Measurements from ENCODE around the gene SUCNR1.
"Not testable (repeated sequence)": the region's sequence is repeated elsewhere in the genome, so short reads cannot be mapped to it uniquely, and the experiment has no call there.

SUCNR1 gene, protein sequence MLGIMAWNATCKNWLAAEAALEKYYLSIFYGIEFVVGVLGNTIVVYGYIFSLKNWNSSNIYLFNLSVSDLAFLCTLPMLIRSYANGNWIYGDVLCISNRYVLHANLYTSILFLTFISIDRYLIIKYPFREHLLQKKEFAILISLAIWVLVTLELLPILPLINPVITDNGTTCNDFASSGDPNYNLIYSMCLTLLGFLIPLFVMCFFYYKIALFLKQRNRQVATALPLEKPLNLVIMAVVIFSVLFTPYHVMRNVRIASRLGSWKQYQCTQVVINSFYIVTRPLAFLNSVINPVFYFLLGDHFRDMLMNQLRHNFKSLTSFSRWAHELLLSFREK

DNA sequence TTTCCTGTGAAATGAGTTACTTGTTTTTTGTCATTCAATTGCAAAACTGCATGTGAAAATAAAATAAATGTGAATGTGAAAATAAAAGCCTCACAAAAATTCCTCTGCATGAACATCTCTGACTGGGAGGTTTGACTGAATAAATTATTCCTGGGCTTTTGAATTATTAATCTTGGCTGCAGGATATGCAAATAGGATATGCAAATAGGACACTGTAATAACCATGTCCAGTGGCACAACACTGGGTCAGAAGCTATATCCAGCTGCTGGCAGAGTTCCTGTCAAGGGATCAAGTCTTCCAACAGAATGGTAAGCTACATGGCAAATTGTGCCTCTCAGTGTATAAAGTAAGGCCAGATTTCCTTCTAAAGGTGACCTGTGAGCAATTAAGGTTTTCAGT is at the start of gene SUCNR1:
TSS of gene SUCNR1 (plus strand) at position 246 of the 400 bp plus-strand sequence. CDS start 6,250 bp downstream, outside the sequence.
- Histone ChIP-seq H3K27me3 (ENCODE audit: low read depth, low read length) (no peaks in the 10 kb centered on the region), H3K27ac (ENCODE audit: low read length) (no peak within 1 kb of the TSS), H3K9me3 (ENCODE audit: control insufficient read depth in 1 of 2, low read length in 2 of 2) (no peaks in the 10 kb centered on the region), H3K36me3 (ENCODE audit: control insufficient read depth in 1 of 2, insufficient read depth in 2 of 2, low read length in 2 of 2) (no peaks in the 10 kb centered on the region), H3K4me1 (ENCODE audit: control insufficient read depth in 1 of 2, insufficient read depth in 2 of 2, low read length in 2 of 2) (peaks cover 0 to 5% of the 10 kb centered on the region in 2 donors), H3K4me3 (ENCODE audit: low read depth in 1 of 2, low read length in 2 of 2) (no peak within 1 kb of the TSS)

DNA sequence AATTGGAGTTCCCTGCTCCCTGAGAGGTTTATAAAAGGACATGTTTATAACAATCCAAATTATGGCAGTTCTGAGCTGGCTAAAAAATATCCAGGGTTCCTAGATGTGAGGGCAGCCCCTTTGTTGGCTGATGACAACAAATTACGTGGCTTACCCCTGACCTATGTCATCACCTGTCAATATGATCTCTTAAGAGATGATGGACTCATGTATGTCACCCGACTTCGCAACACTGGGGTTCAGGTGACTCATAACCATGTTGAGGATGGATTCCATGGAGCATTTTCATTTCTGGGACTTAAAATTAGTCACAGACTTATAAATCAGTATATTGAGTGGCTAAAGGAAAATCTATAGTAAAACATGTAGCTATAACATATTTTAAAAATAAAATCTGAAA is 45.6 kb upstream of the SUCNR1 start:
- Histone ChIP-seq H3K27ac (ENCODE audit: low read length) (no peak overlapping the region), H3K27me3 (ENCODE audit: low read depth, low read length) (no peaks in the 10 kb centered on the region), H3K4me3 (ENCODE audit: low read depth in 1 of 2, low read length in 2 of 2) (no peak overlapping the region), H3K9me3 (ENCODE audit: control insufficient read depth in 1 of 2, low read length in 2 of 2) (no peaks in the 10 kb centered on the region), H3K36me3 (ENCODE audit: control insufficient read depth in 1 of 2, insufficient read depth in 2 of 2, low read length in 2 of 2) (no peaks in the 10 kb centered on the region), H3K4me1 (ENCODE audit: control insufficient read depth in 1 of 2, insufficient read depth in 2 of 2, low read length in 2 of 2) (no peaks in the 10 kb centered on the region)

DNA sequence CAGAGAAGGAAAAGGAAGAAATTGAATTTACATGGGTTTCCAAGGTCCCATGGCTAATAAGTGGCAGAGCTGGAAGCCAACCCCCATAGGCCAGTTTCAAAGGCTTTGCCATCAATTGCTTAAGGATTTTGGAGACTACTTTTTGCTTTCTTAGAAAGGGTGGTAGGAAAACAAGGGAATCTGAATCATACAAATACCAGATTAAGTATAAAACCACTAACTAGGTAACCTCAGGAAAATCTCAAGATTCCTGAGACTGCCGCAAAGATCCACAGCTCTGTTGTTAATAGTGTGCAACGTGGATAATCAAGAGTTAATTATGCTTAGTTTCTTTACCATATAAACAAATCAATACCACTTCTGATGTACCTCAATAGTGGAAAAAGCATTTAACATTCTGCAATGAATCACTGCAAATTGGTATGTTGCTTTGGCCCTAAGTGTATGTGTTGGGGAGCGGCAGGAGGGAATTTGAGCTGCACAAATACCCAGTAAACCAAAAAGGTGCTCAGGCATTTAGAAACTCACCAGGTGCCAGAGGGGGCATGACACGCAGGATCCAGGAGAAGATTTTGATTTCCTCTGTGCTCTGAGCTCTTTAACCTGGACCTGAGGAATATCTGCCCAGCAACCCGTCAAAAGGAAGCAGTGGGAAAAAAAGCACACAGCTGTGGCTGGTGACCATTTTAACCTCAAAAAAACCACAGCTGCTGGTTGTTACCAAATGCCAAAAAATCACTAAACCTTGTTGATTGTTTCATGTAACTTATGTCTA is 37.5 kb upstream of the SUCNR1 start:
- H3K27me3 ChIP-seq (ENCODE audit: low read depth, low read length), result no peaks in the 10 kb centered on the region
- no peaks in the 10 kb centered on the region for H3K36me3 ChIP-seq (ENCODE audit: control insufficient read depth in 1 of 2, insufficient read depth in 2 of 2, low read length in 2 of 2)
- H3K4me1 ChIP-seq (ENCODE audit: control insufficient read depth in 1 of 2, insufficient read depth in 2 of 2, low read length in 2 of 2), result peaks cover 0 to 7% of the 10 kb centered on the region in 2 donors
- no peak overlapping the region for H3K4me3 ChIP-seq (ENCODE audit: low read depth in 1 of 2, low read length in 2 of 2)
- no peaks in the 10 kb centered on the region for H3K9me3 ChIP-seq (ENCODE audit: control insufficient read depth in 1 of 2, low read length in 2 of 2)
- H3K27ac ChIP-seq (ENCODE audit: low read length), result no peak overlapping the region

DNA sequence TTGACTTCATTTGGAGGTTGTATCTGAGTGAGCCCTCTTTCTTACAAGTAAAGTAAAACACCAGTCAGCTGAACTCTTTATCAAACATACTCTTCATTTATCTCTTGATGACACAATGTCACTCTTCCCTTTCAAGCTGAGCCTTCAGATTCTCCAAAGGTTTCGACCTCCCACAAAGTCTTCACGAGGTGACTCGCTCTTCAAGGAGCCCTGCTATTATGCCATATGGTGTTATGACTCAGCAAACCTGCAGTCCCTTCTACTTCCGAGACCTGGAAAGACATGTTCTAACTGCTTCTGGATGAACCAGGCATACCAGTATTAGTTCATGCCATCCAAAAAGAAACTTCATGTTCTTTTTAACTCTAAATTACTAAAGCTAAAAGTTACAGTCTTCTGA is 36.4 kb upstream of the SUCNR1 start:
- no peaks in the 10 kb centered on the region for H3K27me3 ChIP-seq (ENCODE audit: low read depth, low read length)
- no peak overlapping the region for H3K27ac ChIP-seq (ENCODE audit: low read length)
- no peaks in the 10 kb centered on the region for H3K9me3 ChIP-seq (ENCODE audit: control insufficient read depth in 1 of 2, low read length in 2 of 2)
- H3K4me3 ChIP-seq (ENCODE audit: low read depth in 1 of 2, low read length in 2 of 2), result no peak overlapping the region
- no peaks in the 10 kb centered on the region for H3K36me3 ChIP-seq (ENCODE audit: control insufficient read depth in 1 of 2, insufficient read depth in 2 of 2, low read length in 2 of 2)
- H3K4me1 ChIP-seq (ENCODE audit: control insufficient read depth in 1 of 2, insufficient read depth in 2 of 2, low read length in 2 of 2), result peaks cover 0 to 7% of the 10 kb centered on the region in 2 donors

DNA sequence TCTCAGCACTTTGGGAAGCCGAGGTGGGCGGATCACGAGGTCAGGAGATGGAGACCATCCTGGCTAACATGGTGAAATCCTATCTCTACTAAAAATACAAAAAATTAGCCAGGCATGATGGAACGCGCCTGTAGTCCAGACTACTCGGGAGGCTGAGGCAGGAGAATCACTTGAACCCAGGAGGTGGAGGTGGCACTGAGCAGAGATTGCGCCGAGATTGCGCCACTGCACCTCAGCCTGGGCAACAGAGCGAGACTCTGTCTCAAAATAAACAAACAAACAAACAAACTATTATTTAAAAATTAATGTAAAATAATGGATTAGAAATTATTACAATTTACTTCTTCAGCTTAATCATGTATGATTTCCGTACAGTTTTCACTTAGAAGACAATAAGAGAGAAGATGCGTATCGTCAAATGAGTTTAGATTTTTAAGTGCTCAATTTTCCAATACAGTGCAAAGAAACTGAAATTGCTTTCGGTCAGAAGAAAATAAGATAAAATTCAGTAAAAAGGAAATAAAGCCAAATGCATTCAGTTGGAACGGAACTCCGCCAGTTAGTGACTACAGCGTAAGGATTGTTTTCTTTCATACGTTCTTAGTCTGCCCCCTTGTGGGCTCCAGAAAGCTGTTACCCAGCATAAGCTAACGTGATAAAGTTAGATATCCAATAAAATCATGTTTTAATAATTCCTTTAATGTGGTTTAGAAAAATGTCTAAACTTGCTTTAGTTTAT is 34.7 kb upstream of the SUCNR1 start:
- H3K27ac ChIP-seq (ENCODE audit: low read length), result no peak overlapping the region
- H3K4me3 ChIP-seq (ENCODE audit: low read depth in 1 of 2, low read length in 2 of 2), result peak overlapping the region in 1 of 2 donors; percentile 52
- H3K4me1 ChIP-seq (ENCODE audit: control insufficient read depth in 1 of 2, insufficient read depth in 2 of 2, low read length in 2 of 2), result peaks cover 0 to 7% of the 10 kb centered on the region in 2 donors
- no peaks in the 10 kb centered on the region for H3K9me3 ChIP-seq (ENCODE audit: control insufficient read depth in 1 of 2, low read length in 2 of 2)
- no peaks in the 10 kb centered on the region for H3K27me3 ChIP-seq (ENCODE audit: low read depth, low read length)
- H3K36me3 ChIP-seq (ENCODE audit: control insufficient read depth in 1 of 2, insufficient read depth in 2 of 2, low read length in 2 of 2), result no peaks in the 10 kb centered on the region

DNA sequence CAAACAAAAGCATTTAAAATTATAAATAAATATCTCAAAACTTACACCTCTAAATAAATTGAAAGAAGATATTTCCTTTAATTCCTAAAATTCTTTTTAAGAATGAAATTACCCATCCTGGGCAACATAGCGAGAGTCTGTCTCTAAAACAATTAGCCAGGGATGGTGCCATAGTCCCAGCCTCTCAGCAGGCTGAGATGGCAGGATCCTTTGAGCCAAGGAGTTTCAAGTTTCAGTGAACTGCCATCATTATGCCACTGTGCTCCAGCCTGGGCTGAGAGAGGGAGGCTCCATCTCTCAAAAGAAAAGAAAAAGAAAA is 34.2 kb upstream of the SUCNR1 start:
- Histone ChIP-seq H3K9me3 (ENCODE audit: control insufficient read depth in 1 of 2, low read length in 2 of 2) (no peaks in the 10 kb centered on the region), H3K4me1 (ENCODE audit: control insufficient read depth in 1 of 2, insufficient read depth in 2 of 2, low read length in 2 of 2) (peaks cover 0 to 7% of the 10 kb centered on the region in 2 donors), H3K4me3 (ENCODE audit: low read depth in 1 of 2, low read length in 2 of 2) (no peak overlapping the region), H3K27ac (ENCODE audit: low read length) (no peak overlapping the region), H3K36me3 (ENCODE audit: control insufficient read depth in 1 of 2, insufficient read depth in 2 of 2, low read length in 2 of 2) (no peaks in the 10 kb centered on the region), H3K27me3 (ENCODE audit: low read depth, low read length) (no peaks in the 10 kb centered on the region)

DNA sequence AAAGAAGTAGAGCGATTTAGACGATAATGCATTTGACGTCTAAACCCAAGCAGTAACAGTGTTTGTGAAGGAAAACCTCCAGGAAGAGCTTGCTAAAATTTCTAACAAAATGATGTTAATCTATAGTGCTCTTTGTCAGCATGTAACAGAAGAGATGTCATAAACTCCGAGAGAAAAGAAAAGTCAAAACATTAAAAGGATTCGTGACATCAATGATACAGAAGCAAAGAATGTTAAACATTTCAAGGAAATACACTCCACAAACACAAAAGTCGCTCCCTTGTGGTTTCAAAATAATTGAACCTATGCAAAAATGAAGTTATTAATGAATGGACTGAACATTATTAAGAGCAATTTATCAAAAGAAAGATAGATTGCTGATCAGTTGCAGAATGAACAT is 31.6 kb upstream of the SUCNR1 start:
- H3K36me3 ChIP-seq (ENCODE audit: control insufficient read depth in 1 of 2, insufficient read depth in 2 of 2, low read length in 2 of 2), result no peaks in the 10 kb centered on the region
- H3K4me3 ChIP-seq (ENCODE audit: low read depth in 1 of 2, low read length in 2 of 2), result no peak overlapping the region
- H3K27ac ChIP-seq (ENCODE audit: low read length), result no peak overlapping the region
- peaks cover 0 to 4% of the 10 kb centered on the region in 2 donors for H3K4me1 ChIP-seq (ENCODE audit: control insufficient read depth in 1 of 2, insufficient read depth in 2 of 2, low read length in 2 of 2)
- no peaks in the 10 kb centered on the region for H3K27me3 ChIP-seq (ENCODE audit: low read depth, low read length)
- H3K9me3 ChIP-seq (ENCODE audit: control insufficient read depth in 1 of 2, low read length in 2 of 2), result no peaks in the 10 kb centered on the region

DNA sequence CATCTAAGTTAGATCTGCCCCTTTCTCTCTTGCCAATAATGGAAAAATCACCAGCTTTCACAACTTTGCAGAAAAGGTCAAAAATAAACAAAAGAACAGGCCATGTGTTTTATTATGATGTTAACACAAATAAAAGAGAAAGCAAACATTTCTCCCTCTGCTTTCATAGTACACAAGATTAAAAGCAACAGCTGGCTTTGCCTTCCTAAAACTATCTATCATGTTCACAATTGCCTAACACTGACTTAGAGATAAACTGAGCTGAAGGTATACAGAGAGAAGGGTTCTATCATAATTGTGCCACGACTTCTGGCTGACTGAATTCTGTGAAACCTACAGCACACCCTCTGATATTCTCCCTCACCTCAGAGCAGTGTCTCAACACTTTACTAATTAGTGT is 30.2 kb upstream of the SUCNR1 start:
- Histone ChIP-seq H3K9me3 (ENCODE audit: control insufficient read depth in 1 of 2, low read length in 2 of 2) (no peaks in the 10 kb centered on the region), H3K27me3 (ENCODE audit: low read depth, low read length) (no peaks in the 10 kb centered on the region), H3K4me3 (ENCODE audit: low read depth in 1 of 2, low read length in 2 of 2) (no peak overlapping the region), H3K4me1 (ENCODE audit: control insufficient read depth in 1 of 2, insufficient read depth in 2 of 2, low read length in 2 of 2) (no peaks in the 10 kb centered on the region), H3K27ac (ENCODE audit: low read length) (no peak overlapping the region), H3K36me3 (ENCODE audit: control insufficient read depth in 1 of 2, insufficient read depth in 2 of 2, low read length in 2 of 2) (no peaks in the 10 kb centered on the region)

DNA sequence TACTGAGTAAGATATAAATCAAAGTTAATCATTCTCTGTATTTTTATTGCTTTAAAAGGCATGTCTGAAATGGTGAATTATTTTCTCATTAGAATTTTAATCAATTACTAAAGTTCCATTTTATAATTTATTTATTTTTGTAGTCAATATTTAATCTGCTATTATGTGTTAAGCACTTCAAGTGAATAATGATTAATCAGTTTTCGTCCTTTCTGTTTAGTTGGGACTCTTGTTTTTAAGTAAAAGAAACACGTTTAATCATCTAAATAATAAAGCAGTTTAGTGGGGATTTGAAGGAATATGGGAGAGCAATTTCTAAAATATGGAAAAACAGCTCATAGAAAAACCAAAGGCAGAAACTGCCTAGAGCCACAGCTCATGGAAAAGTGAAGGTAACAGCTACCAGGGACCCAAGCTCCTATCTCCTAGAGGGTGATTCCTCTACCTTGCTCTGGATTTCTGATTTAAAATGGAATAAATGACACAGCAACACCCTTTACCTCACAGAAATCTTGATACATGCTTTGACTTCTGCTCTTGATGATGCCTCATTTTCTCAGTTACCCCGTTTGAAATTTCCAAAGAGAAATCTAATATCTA is 28.0 kb upstream of the SUCNR1 start:
- no peaks in the 10 kb centered on the region for H3K36me3 ChIP-seq (ENCODE audit: control insufficient read depth in 1 of 2, insufficient read depth in 2 of 2, low read length in 2 of 2)
- H3K27ac ChIP-seq (ENCODE audit: low read length), result no peak overlapping the region
- no peak overlapping the region for H3K4me3 ChIP-seq (ENCODE audit: low read depth in 1 of 2, low read length in 2 of 2)
- H3K27me3 ChIP-seq (ENCODE audit: low read depth, low read length), result no peaks in the 10 kb centered on the region
- H3K9me3 ChIP-seq (ENCODE audit: control insufficient read depth in 1 of 2, low read length in 2 of 2), result peaks cover 0 to 6% of the 10 kb centered on the region in 2 donors
- H3K4me1 ChIP-seq (ENCODE audit: control insufficient read depth in 1 of 2, insufficient read depth in 2 of 2, low read length in 2 of 2), result no peaks in the 10 kb centered on the region

DNA sequence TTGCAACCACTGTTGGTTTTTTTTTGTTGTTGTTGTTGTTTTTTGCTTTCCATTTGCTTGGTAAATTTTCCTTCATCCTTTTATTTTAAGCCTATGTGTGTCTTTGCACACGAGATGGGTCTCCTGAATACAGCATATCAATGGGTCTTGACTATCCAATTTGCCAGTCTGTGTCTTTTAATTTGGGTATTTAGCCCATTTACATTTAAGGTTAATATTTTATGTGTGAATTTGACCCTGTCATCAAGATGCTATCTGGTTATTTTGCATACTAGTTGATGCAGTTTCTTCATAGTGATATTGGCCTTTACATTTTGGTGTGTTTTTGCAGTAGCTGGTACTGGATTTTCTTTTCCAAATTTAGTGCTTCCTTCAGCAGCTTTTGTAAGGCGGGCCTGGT is 23.4 kb upstream of the SUCNR1 start:
- not testable (repeated sequence) for H3K9me3 ChIP-seq (ENCODE audit: control insufficient read depth in 1 of 2, low read length in 2 of 2); H3K4me1 ChIP-seq (ENCODE audit: control insufficient read depth in 1 of 2, insufficient read depth in 2 of 2, low read length in 2 of 2); H3K27me3 ChIP-seq (ENCODE audit: low read depth, low read length); H3K4me3 ChIP-seq (ENCODE audit: low read depth in 1 of 2, low read length in 2 of 2); H3K27ac ChIP-seq (ENCODE audit: low read length); H3K36me3 ChIP-seq (ENCODE audit: control insufficient read depth in 1 of 2, insufficient read depth in 2 of 2, low read length in 2 of 2)

All from muscle layer of duodenum (tissue), 2 donors.